HUDEP-2 (cell line): ENCODE results near the gene GRK5.

ENCODE experiments used
- DNase-seq, 76 experiments: peaks; one replicate each; lab custom pipeline; 2025; ENCODE audit not compliant: unreplicated experiment in 76 of 76; lab: John Stamatoyannopoulos, UW

Gene GRK5

GRCh38 chr10:119290301-119291048 lies 83.1 kb downstream of the GRK5 start:
- DNase-seq, result no peak

GRCh38 chr10:119291223-119291900 lies 84.0 kb downstream of the GRK5 start:
- DNase-seq, result no peak

DNA sequence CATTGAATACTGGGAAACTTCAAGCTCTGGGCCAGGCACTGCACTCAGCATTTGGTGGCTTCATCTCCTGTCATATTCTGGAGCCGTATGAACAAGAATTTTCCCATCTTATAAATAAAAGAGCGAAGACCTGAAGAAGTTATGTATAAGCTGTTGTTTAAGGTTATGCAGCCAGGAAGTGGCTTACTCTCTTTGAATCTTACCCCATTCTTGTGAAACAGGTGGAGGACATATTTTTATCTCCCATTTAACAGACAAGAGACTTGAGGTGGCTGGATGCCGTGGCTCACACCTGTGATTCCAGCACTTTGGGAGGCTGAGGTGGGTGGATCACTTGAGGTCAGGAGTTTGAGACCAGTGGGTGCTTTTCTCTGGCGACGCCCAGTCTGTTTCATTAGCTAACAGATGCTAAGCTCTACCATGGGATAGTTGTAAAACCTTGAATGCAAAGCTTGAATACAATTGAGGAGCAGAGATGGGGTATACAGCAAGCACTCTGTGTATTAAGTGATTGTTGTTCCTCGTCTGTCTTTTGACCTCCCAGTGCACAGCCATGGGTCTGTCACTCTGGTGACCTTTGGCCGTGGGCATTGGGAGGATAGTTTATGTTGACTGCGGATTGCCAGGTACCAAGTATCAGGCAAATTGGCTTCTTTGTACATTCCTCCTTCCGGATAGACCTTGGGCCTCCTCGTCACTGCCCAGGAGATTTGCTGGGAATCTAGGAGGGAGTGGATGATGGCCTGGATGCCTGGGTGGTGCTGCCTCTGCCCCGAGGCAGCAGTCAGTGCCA lies 85.8 kb downstream of the GRK5 start:
- DNase-seq, result no peak

- DNase-seq, result peak in 4 of 76 experiments; percentile 9 to 28 (median 24)
Measured at GRCh38 chr10:119296703-119297102, 89.3 kb downstream of the GRK5 start.

- no peak for DNase-seq
Measured at GRCh38 chr10:119297207-119297968, 90.0 kb downstream of the GRK5 start.

- DNase-seq, result no peak
Measured at GRCh38 chr10:119298810-119299209, 91.4 kb downstream of the GRK5 start.

- peak in 3 of 76 experiments; percentile 12 to 29 (median 21) for DNase-seq
Measured at GRCh38 chr10:119299531-119299930, 92.2 kb downstream of the GRK5 start.

GRCh38 chr10:119301397-119301796 lies 94.0 kb downstream of the GRK5 start:
- DNase-seq, result no peak

- DNase-seq, result no peak
Measured at GRCh38 chr10:119302172-119302571, 94.8 kb downstream of the GRK5 start.

- DNase-seq, result no peak
Measured at GRCh38 chr10:119302591-119303253, 95.4 kb downstream of the GRK5 start.

GRCh38 chr10:119303886-119304285 lies 96.5 kb downstream of the GRK5 start:
- DNase-seq, result no peak

- no peak for DNase-seq
Measured at GRCh38 chr10:119304541-119304940, 97.2 kb downstream of the GRK5 start.

DNA sequence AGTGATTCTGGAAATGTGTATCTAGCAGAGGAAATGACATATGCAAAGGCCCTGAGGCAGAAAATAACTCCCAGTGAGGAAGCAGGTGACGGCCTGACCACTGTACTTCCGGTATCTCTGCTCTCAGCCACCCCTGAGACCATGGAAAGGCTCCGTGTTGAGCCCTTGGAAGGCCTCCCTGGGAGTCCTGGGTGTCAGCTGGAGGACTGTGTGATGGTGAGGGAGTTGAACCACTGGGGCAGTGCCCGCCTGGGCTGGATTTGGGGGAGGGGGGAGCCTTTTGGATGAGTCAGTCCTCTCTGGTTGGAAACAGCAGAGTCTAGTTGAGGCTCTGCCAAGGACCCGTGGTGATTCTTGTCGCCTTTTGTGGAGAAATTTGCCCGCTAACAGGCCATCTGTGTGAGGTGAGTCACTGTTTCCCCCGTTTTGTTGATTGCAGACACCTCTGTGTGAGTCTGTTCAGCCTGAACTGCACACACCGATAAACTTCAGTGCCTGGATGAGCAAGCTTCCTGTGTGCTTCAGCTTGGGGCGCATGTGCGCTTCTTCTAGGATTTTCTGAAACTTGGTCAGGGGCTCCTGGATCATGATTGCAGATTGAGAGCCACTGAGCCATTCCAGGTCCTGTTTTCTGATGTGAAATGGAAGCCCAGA lies 98.6 kb downstream of the GRK5 start:
- peak in 73 of 76 experiments; percentile 8 to 95 (median 69) for DNase-seq

GRCh38 chr10:119306514-119306951 lies 99.2 kb downstream of the GRK5 start:
- peak in 10 of 76 experiments; percentile 2 to 36 (median 12) for DNase-seq

DNA sequence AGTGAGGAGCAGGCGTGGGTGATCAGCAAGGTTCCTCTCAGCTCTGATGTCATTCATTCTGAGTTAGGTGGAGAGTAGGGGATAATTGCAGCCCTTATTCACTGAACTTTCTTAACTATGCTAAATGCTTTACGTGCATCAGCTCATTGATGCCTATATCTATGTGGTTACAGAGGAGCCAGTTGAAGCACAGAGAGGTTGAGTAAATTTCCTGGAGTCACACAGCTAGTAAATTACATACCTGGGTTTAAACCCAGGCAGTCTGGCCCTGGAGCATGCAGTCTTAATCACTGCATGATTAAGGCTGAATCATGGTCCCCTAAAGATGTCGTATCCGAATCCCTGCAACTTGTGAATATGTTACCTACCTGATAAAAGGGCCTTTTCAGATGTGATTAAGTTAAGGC lies 99.6 kb downstream of the GRK5 start:
- no peak for DNase-seq

- no peak for DNase-seq
Measured at GRCh38 chr10:119308089-119308488, 100.7 kb downstream of the GRK5 start.

DNA sequence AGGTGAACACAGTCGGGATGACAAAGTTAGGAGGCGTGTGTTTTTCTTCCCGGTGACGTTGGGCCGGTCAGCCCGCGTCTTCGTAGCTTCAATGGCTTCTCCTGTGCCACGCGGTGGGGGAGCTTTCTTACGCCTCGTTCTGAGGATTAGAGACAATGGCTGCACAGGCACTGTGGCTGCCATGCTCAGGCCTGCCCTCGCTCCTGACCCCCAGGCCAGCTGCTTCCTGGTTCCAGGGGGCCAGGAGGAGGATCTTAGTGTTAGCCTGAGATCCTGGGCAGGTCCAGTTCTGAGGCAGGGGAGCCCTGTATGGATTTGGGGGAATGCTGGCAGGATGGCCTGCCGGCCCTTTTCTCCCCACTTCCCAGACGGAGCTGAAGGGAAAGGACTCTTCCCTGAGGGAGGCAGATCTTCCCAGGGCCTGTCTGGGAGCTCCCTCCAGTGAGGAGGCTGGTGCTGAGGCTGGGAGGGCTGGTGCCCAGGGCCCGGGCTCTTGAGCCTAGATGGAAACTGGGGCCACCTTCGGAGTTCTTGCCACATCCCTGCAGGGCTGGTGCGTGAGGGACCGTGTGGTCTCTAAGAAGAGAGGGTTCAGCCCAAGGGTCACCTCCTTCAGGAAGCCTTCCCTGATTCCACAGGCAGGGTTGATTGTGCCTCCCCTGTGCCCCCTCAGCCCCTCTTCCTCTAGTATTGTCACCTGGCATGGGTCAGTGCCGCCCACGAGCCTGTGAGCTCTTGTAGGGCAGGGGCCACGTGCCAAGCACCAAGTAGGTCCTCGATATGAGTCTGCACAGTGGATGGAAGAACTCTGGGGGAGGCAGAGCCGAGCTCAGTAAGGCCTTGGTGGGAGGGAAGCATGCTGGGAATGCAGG lies 101.4 kb downstream of the GRK5 start:
- no peak for DNase-seq

DNA sequence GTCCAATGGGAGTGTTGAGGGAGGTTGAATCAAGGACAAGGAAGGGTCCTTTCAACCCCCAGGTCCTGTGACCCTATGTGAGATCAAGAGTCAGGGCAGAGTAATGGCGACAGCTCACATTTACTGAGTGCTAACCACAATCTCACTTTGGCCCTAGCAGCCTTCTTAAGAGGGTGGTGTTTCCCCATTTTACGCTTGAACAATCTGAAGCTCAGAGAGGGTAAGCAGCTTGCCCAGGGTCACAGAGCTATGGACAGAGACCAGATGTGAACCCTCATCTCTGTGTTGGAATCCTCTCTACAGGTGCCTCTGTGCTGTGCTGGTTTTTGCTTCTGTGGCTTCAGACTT lies 102.0 kb downstream of the GRK5 start:
- DNase-seq, result no peak

DNA sequence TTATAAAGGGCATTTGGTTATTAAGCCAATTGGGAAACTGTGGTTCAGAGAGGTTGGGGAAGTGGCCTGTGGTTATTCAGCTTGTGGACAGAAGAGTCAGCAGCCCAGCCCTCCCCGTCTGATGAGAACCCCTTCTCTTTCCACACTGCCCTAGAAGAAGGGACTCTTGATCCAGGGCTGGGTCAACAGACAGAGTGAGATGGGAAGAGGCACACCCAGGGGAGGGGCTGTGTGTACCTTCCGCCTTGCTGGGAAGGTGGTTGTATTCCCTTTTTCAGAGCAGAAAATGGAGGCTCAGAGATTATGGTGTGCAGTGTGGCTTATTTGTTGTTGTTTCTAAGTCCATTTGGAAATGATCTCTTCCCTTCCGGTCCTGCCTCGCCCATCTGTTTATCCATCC lies 103.4 kb downstream of the GRK5 start:
- DNase-seq, result no peak
